GM10847 (cell line): ENCODE measurements around the gene ULBP1.

ENCODE experiments used
- POLR2A ChIP-seq: IDR thresholded peaks from 2 replicates; pipeline ENCODE4 v1.6.1; 2011; ENCODE audit not compliant: insufficient read length; ENCODE audit errors: extremely low read depth

ULBP1 gene

GRCh38 chr6:150004783-150005717 is 41.3 kb downstream of the ULBP1 start:
- TF ChIP-seq POLR2A: no peak

DNA sequence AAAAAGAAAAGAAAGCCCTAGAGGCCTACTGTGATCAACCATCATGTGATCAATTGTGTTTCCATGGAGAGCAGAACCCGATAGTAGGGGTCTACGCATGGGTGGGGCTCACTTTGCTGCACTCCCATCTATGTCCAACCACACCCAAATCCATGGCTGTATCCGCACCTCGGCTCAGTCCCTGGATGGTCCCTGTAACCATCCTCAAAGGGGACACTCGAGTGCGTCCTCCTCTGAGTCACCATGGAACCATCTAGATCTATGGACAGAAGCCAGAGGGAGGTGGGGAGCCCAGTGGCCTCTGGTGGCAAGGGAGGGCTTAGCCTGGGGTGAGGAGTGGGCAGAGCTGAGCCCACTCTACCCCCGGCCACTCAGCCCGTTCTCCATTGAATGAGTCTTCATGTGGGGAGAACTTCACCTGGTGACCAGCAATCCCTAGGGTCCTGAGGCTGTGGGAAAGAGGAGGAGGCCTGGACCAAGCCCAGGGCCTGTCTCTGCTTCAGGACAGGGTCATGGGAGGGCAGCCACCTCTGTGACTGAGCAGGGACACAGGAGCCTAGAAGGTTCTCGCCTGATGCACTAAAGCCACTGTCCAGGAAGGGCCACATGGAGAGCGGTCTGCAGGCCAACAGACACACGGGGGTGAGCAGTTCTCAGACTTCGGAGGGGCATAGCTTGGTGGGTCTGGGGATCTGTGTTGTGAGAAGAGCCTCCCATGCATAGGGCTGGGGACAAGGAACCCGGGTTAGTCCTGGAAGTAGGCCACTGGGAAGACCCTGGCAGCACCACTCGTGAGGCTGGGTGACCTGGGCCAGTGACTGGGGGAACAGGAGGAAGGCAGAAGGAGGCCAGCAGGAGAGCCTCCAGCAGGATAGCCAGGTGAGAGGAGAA is 42.3 kb downstream of the ULBP1 start:
- TF ChIP-seq POLR2A: no peak

- TF ChIP-seq POLR2A: no peak
Observed at GRCh38 chr6:150006961-150007464, 43.3 kb downstream of the ULBP1 start.

- TF ChIP-seq POLR2A: no peak
Observed at GRCh38 chr6:150008588-150008987, 44.8 kb downstream of the ULBP1 start.

GRCh38 chr6:150016324-150017185 is 52.8 kb downstream of the ULBP1 start:
- TF ChIP-seq POLR2A: no peak

- no peak for TF ChIP-seq POLR2A
Observed at GRCh38 chr6:150018846-150019580, 55.3 kb downstream of the ULBP1 start.
